Lower lobe of right lung (tissue), 2 donors: ENCODE data around the gene TADA1. TPM values are rescaled to one million over a fixed set of nuclear protein-coding genes. Genes with fewer than 3 reads are reported as not detected.

Experiments
- ATAC-seq, 2 donors: fragments of 200-7000 bp; cut with Tn5 transposase; one replicate each; pipeline ENCODE4 v1.9.1; 2020 to 2022; ENCODE audit warnings: mild to moderate bottlenecking in 2 of 2, moderate library complexity in 2 of 2
- DNase-seq: peaks from one replicate; pipeline ENCODE4 v3.0.0-alpha.2; 2020
- H3K27ac ChIP-seq: fragments of 200-600 bp; one replicate; pipeline ENCODE4 v1.8.0; 2022
- H3K27me3 ChIP-seq: fragments of 200-600 bp; one replicate; pipeline ENCODE4 v1.8.0; 2022; ENCODE audit warnings: low read depth
- H3K36me3 ChIP-seq: fragments of 200-600 bp; one replicate; pipeline ENCODE4 v1.8.0; 2022; ENCODE audit warnings: mild to moderate bottlenecking
- H3K4me1 ChIP-seq: fragments of 200-600 bp; one replicate; pipeline ENCODE4 v1.8.0; 2022
- H3K4me3 ChIP-seq: fragments of 200-600 bp; one replicate; pipeline ENCODE4 v1.8.0; 2022; ENCODE audit warnings: mild to moderate bottlenecking
- H3K9me3 ChIP-seq: fragments of 200-600 bp; one replicate; pipeline ENCODE4 v1.8.0; 2022
- CTCF ChIP-seq: fragments of 200-600 bp; IDR thresholded peaks from one replicate; pipeline ENCODE4 v1.8.0; 2022; ENCODE audit warnings: antibody characterized with exemption, mild to moderate bottlenecking
- intact Hi-C: fragments of 100-400 bp; cut with DNase I; formaldehyde crosslinking; loops from one replicate; pipeline ENCODE4 v1.11.0; 2022
- total RNA-seq: library from RNA; stranded (reverse); fragmentation: NEBNext Ultra II Directional; extraction: Animal tissue kit (Norgen Biotek cat#: 25700); gene quantifications from one replicate; pipeline ENCODE4 v1.2.1, GENCODE V29; 2021
- donor health status: DM: no; HTN: yes; CAD: no; lungs with severe emphysema.

TADA1 gene
- total RNA-seq, 1 donor from 2014 or later = 9.6 TPM

GRCh38 chr1:166843769-166844596 is 32.1 kb downstream of the TADA1 start:
- TF ChIP-seq CTCF = no peak
- Histone ChIP-seq H3K9me3 (no peaks in the 10 kb centered on the region), H3K36me3 (peaks cover 82% of the 10 kb centered on the region), H3K4me1 (peaks cover 49% of the 10 kb centered on the region), H3K27ac (peak overlapping the region; percentile 43), H3K4me3 (no peak overlapping the region), H3K27me3 (no peaks in the 10 kb centered on the region)
- intact Hi-C loops = no loop called here
- no peak for DNase-seq
- peak in 1 of 2 donors; percentile 5 for ATAC-seq

- intact Hi-C loops = no loop called here
- Histone ChIP-seq H3K36me3 (peaks cover 75% of the 10 kb centered on the region), H3K4me3 (no peak overlapping the region), H3K9me3 (no peaks in the 10 kb centered on the region), H3K27ac (peak overlapping the region; percentile 43), H3K4me1 (peaks cover 56% of the 10 kb centered on the region), H3K27me3 (no peaks in the 10 kb centered on the region)
- no peak for TF ChIP-seq CTCF
- ATAC-seq (no peak), DNase-seq (no peak)
These were observed 32.7 kb downstream of the TADA1 start for GRCh38 chr1:166843322-166843721.

GRCh38 chr1:166840309-166841274 is 35.5 kb downstream of the TADA1 start:
- Histone ChIP-seq H3K4me3 (peak overlapping the region; percentile 83), H3K27ac (peak overlapping the region; percentile 86), H3K4me1 (peaks cover 60% of the 10 kb centered on the region), H3K36me3 (peaks cover 48% of the 10 kb centered on the region), H3K27me3 (no peaks in the 10 kb centered on the region), H3K9me3 (no peaks in the 10 kb centered on the region)
- ATAC-seq = peak; percentile 7 to 17
- no peak for DNase-seq
- no peak for TF ChIP-seq CTCF
- intact Hi-C loops = no loop called here

GRCh38 chr1:166839600-166840308 is 36.3 kb downstream of the TADA1 start:
- peak; percentile 29 for TF ChIP-seq CTCF
- Histone ChIP-seq H3K4me3 (peak overlapping the region; percentile 83), H3K9me3 (no peaks in the 10 kb centered on the region), H3K4me1 (peaks cover 59% of the 10 kb centered on the region), H3K36me3 (peaks cover 39% of the 10 kb centered on the region), H3K27ac (peak overlapping the region; percentile 95), H3K27me3 (no peaks in the 10 kb centered on the region)
- ATAC-seq (peak; percentile 33 to 36), DNase-seq (peak; percentile 80)
- intact Hi-C loops = no loop called here
